ENCODE measurements around the gene MYO3B.
"Not testable (repeated sequence)": the region's sequence is repeated elsewhere in the genome, so short reads cannot be mapped to it uniquely, and the experiment has no call there.

MYO3B gene

DNA sequence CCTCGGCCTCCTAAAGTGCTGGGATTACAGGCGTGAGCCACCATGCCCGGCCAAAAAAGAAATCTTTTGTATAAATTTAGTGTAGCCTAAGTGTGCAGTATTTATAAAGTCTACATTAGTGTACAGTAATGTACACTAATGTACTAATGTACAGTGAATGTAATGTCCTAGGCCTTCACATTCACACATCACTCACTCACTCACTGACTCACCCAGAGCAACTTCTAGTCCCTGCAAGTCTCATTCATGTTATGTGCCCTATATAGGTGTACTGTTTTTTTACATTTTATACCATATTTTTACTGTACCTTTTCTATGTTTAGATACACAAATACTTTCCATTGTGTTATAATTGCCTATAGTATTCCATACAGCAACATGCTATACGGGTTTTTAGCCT lies 254.9 kb downstream of the MYO3B start:
- DNase-seq (ENCODE audit: low spot score): no peak

DNA sequence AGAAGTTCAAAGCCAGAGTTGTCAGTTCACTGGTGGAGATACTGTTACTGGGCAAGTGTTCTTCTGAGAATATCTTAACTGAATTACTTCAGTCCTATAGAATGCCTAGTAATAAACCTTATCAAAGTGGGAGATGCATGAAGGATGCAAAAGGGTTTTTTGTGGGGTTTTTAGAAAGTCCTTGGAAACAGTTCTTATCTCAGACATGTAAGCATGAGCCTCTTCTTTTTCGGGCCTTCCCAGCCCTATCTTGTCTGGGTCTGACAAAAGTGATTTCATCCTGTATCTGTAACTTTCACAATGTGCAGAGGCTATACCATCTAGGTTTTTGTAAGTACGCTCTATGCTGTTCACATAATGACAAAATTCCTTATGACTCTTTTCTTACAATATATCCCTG lies 255.5 kb downstream of the MYO3B start:
- DNase-seq (ENCODE audit: low spot score): no peak

GRCh38 chr2:170434396-170434795 lies 256.4 kb downstream of the MYO3B start:
- not testable (repeated sequence) for DNase-seq (ENCODE audit: low spot score)

DNA sequence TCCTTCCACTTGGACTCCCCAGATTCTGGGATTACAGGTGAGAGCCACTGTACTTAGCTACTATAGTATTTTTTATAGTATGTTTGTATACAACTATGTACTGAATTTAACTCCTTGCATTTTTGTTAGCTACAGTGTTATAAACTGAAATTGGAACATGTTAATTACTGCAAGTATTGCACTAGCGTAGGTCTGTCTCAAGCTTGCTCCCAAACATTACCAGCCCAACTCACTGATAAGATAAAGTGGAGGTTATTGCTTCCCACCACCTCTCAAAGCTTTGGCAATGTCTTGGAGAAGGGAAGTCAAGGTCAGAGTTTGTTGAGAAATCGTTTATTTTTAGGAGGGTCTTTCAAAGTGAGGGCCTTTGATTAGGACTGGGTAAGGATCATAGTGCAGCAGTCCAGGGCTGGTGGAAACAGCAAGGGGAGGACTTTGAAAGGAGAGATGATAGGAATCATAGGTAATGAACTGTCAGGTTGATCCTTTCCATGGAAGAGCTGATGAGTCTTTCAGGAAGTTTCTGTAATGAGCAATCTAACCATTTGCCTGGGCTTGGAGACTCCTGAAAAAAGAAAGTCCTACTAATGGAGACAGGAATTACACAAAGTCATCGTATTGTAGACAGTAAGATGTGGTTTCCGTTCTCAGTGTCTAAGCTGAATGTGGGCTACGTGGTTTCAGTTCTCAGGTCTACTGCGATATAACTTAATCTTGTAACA lies 257.1 kb downstream of the MYO3B start:
- no peak for DNase-seq (ENCODE audit: low spot score)

- DNase-seq (ENCODE audit: low spot score): no peak
Observed at GRCh38 chr2:170436077-170436943, 258.4 kb downstream of the MYO3B start.

DNA sequence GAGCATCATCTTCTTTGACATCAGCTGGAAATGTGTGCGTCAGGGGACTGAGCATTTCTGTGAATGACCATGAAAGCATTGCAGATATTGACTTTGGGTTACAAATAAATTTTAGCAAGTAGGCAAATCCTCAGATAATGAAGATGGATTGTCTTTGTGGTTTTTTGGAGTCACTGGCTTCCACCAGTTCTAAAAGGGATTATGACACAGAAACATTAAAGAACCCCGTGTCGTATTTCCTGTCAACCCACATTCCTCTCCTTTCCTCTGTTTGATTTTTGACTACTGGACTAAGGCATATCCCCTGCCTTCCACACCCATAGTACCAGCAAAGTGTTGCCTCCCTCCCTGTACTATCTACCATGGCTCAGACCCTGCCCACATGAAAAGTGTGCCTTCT lies 268.1 kb downstream of the MYO3B start:
- no peak for DNase-seq (ENCODE audit: low spot score)

GRCh38 chr2:170449034-170449433 lies 271.1 kb downstream of the MYO3B start:
- DNase-seq (ENCODE audit: low spot score): no peak

DNA sequence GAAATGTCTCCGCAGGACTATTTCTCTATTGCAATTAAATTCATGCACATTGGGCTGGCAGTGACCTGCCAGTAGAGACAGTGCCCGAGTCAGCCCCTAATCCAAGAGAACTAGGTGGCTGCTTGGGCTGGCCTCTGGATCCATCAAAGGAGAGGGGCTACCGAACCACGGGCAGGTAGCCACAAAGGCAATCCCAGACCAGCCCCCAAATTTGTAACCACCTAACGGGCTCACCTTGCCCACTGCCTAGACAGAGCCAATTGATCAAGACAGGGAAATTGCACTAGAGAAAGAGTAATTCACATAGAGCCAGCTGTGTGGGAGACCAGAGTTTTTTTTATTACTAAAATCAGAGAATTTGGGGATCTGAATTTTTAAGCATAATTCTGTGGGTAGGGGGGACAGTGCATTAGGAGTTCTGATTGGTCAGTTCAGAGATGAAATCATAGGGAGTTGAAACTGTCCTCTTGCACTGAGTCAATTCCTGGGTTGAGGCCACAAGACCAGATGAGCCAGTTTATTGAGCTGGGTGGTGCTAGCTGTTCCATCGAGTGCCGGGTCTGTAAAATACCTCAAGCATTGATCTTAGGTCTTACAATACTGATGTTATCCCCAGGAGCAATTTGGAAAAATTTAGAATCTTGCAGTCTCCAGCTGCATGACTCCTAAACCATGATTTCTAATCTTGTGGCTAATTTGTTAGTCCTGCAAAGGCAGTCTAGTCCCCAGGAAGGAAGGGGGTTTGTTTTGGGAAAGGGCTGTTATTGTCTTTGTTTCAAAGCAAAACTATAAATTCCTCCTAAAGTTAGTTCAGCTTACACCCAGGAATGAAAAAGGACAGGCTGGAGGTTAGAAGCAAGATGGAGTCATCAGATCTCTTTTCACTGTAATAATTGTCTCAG lies 276.8 kb downstream of the MYO3B start:
- no peak for DNase-seq (ENCODE audit: low spot score)

- DNase-seq (ENCODE audit: low spot score): no peak
Observed at GRCh38 chr2:170455617-170456426, 277.9 kb downstream of the MYO3B start.

DNA sequence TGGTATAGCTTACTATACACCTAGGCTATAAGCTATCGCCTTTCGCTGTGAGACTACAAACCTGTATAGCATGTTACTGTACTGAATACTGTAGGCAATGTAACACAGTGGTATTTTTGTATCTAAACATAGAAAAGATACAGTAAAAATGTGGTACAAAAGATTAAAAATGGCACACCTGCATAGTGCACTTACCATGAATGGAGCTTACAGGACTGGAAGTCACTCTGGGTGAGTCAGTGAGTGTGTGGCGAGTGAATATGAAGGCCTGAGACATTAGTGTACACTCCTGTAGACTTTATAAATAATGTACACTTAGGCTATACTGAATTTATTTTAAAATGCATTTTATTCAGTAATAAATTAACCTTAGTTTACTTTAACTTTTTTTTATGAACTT lies 279.0 kb downstream of the MYO3B start:
- DNase-seq (ENCODE audit: low spot score): no peak

DNA sequence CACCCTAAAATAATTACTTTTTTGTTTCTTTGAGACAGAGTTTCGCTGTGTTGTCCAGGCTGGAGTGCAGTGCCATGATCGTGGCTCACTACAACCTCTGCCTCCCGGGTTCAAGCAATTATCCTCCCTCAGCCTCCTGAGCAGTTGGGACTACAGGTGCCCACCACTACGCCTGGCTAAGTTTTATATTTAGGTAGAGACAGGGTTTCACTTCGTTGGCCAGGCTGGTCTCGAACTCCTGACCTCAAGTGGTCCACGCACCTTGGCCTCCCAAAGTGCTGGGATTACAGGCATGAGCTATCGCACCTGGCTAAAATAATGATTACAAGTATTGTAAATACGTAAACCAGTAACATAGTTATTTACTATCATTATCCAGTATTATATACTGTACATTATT lies 279.8 kb downstream of the MYO3B start:
- DNase-seq (ENCODE audit: low spot score): no peak

GRCh38 chr2:170461889-170462288 lies 283.9 kb downstream of the MYO3B start:
- DNase-seq (ENCODE audit: low spot score): no peak

- DNase-seq (ENCODE audit: low spot score): no peak
Observed at GRCh38 chr2:170462433-170463205, 284.7 kb downstream of the MYO3B start.

DNA sequence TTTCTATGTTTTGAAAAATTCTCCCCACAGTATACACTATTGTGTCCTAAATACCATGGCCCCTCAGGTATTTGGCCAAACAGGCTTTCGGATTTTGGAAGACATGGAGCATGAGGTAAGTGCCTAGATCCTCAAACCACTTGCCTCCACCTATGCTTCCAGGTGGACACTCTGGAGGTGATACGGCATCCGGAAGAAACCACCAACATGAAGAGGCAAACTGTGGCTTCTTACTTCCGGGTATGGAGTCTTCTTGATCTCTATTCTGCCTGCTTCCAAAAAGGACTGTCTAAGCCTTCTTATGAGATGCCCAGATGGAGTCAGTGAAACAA lies 285.2 kb downstream of the MYO3B start:
- DNase-seq (ENCODE audit: low spot score): no peak

DNA sequence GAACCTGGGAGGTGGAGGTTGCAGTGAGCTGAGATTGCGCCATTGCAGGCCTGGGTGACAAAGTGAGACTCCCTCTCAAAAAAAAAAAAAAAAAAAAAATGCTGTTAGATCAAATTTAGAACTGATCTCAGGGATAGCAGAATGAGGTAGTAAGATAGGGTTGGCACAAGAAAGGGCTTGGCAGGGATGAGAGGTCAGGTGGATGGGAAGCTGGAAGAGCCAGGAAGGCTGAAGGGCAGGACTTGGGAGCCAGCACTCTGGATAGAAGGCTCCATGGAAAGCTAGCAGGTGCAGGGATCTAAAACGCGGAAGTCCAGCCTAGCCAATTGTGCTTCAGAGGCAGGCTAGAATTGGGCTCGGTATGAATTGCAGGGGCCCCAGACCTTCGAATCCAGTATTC lies 286.3 kb downstream of the MYO3B start:
- DNase-seq (ENCODE audit: low spot score): no peak

DNA sequence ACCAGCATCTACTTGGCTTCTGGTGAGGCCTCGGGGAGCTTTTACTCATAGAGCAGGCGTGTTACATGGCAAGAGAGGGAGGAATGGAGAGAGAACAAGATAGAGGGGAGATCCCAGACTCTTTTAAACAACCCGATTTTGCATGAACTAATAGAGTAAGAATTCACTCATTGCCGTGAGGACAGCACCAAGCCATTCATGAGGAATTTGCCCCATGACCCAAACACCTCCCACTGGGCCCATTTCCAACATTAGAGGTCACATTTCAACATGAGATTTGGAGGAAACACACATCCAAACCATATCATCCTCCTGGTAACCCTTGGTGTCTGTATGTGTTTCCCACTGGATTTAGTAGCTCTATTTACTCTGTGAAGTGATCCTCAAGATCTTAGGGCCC lies 287.3 kb downstream of the MYO3B start:
- no peak for DNase-seq (ENCODE audit: low spot score)

GRCh38 chr2:170466632-170467031 lies 288.7 kb downstream of the MYO3B start:
- no peak for DNase-seq (ENCODE audit: low spot score)

GRCh38 chr2:170467568-170468422 lies 289.8 kb downstream of the MYO3B start:
- no peak for DNase-seq (ENCODE audit: low spot score)

DNA sequence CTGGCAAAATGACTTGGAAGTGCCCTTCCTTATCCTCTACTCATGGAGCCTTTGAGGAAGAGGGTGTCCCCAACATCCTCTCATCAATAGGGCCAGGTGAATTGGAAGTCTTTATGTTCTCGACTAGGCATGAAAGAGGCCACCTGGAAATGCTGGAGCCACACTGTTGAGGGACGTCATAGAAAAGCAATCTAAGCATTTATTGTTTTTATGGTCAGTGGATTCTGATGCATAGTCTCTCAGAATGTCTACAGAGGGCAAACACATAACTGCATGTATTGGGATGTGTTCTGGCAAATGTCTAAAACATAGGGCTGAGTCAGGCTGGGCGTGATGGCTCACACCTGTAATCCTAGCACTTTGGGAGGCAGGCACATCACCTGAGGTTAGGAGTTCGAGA lies 290.6 kb downstream of the MYO3B start:
- no peak for DNase-seq (ENCODE audit: low spot score)

DNA sequence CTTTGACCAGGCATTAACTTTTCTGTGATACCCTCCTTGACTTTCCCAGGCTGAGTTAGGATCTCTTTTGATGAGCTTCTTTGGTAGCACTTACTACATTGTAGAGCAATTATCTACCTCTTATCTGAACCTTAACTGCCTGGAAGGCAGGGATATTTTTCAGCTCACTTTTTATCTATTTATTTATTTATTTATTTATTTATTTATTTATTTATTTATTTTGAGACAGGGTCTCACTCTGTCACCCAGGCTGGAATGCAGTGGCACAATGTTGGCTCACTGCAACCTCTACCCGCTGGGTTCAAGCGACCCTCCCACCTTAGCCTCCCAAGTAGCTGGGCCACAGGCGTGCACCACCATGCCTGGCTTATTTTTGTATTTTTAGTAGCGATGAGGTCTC lies 294.6 kb downstream of the MYO3B start:
- DNase-seq (ENCODE audit: low spot score): not testable (repeated sequence)
